HCT116 (cell line): ENCODE results near the gene CFAP74. TPM values are rescaled to one million over a fixed set of nuclear protein-coding genes. Genes with fewer than 3 reads are reported as not detected.

Source experiments
- ATAC-seq: fragments of 200-7000 bp; cut with Tn5 transposase; 2 replicates; pipeline ENCODE4 v1.9.1; 2020; ENCODE audit warnings: mild to moderate bottlenecking, moderate library complexity
- BruUV-seq: library from RNA; stranded (reverse); fragments of 400-500 nt; replicated peaks from 2 replicates; lab custom pipeline; 2021; lab: Mats Ljungman, UMichigan
- CTCF ChIA-PET: fragments of 300-600 bp; sonication (Branson Sonifier 250); formaldehyde crosslinking; loops from one replicate; lab custom pipeline; 2021; ENCODE audit warnings: antibody characterized with exemption; lab: Charles Lee
- POLR2A ChIA-PET: fragments of 300-600, 350-600 bp; sonication (Branson Sonifier 250); formaldehyde crosslinking; loops from one replicate; lab custom pipeline; 2021; ENCODE audit warnings: antibody characterized with exemption; lab: Charles Lee
- RAD21 ChIA-PET, 2 experiments: fragments of 300-600 bp; sonication (Branson Sonifier 250); formaldehyde crosslinking; loops; one replicate each; lab custom pipeline; 2023; ENCODE audit warnings: low total read pairs in 2 of 2; ENCODE audit not compliant: uncharacterized antibody in 2 of 2, unreplicated experiment in 2 of 2, low non-redundant PET in 1 of 2; lab: Charles Lee
- DNase-seq: peaks from one replicate; pipeline ENCODE4 v3.0.0-alpha.2; 2010; ENCODE audit warnings: low read depth, low spot score
- H2AFZ ChIP-seq: fragments of 200-600 bp; shearing (Covaris generic), sonication (generic); 2 replicates; pipeline ENCODE4 v1.6.1; 2017; ENCODE audit warnings: low read depth, mixed run types, mixed read lengths, antibody characterized with exemption, low read length; ENCODE audit not compliant: poor library complexity, severe bottlenecking
- H3K27ac ChIP-seq: 2 replicates; pipeline ENCODE4 v1.5.1; 2012; ENCODE audit warnings: low read depth, low read length
- H3K27me3 ChIP-seq: fragments of 200-600 bp; sonication (generic); 2 replicates; pipeline ENCODE4 v1.6.1; 2016; ENCODE audit warnings: mixed run types, low read length, mixed read lengths; ENCODE audit not compliant: insufficient read depth
- H3K36me3 ChIP-seq, 2 experiments: fragments of 200-500 bp in 1 of 2; fragments of 200-600 bp in 1 of 2; sonication (Bioruptor generic) in 1 of 2; sonication (generic) in 1 of 2; 2 replicates each; pipeline versions ENCODE4 v1.5.1 to v1.6.1; 2014 to 2016; ENCODE audit warnings: low read length in 2 of 2, inconsistent platforms in 1 of 2, mixed read lengths in 1 of 2, mixed run types in 1 of 2; ENCODE audit not compliant: insufficient read depth in 2 of 2, control insufficient read depth in 1 of 2
- H3K4me1 ChIP-seq, 2 experiments: fragments of 200-600 bp in 1 of 2; sonication (generic) in 1 of 2; 2 replicates each; pipeline versions ENCODE4 v1.5.1 to v1.6.1; 2012 to 2017; ENCODE audit warnings: low read length in 2 of 2, inconsistent platforms in 1 of 2, mild to moderate bottlenecking in 1 of 2, mixed read lengths in 1 of 2, mixed run types in 1 of 2, moderate library complexity in 1 of 2; ENCODE audit not compliant: insufficient read depth in 2 of 2, control insufficient read depth in 1 of 2
- H3K4me2 ChIP-seq: fragments of 200-600 bp; sonication (generic); 2 replicates; pipeline ENCODE4 v1.6.1; 2017; ENCODE audit warnings: mixed run types, low read length, mixed read lengths
- H3K4me3 ChIP-seq, 2 experiments: fragments of 200-600 bp in 1 of 2; sonication (generic) in 1 of 2; replicated peaks in 1 of 2; 2 replicates each; pipeline ENCODE4 v1.5.1; 2011 to 2016; ENCODE audit warnings: low read length in 2 of 2, control low read depth in 1 of 2, low read depth in 1 of 2, mild to moderate bottlenecking in 1 of 2, mixed read lengths in 1 of 2, mixed run types in 1 of 2
- H3K79me2 ChIP-seq: fragments of 200-600 bp; sonication (generic); 2 replicates; pipeline ENCODE4 v1.6.1; 2017; ENCODE audit warnings: mild to moderate bottlenecking, mixed run types, low read length, moderate library complexity, mixed read lengths; ENCODE audit not compliant: insufficient read depth
- H3K9ac ChIP-seq: fragments of 200-600 bp; sonication (generic); 2 replicates; pipeline ENCODE4 v1.6.1; 2016; ENCODE audit warnings: low read length, mixed read lengths
- H3K9me2 ChIP-seq: fragments of 200-600 bp; sonication (generic), shearing (Covaris generic); 2 replicates; pipeline ENCODE4 v1.6.1; 2017; ENCODE audit warnings: mixed run types, mild to moderate bottlenecking, moderate library complexity; ENCODE audit not compliant: insufficient read depth
- H3K9me3 ChIP-seq, 2 experiments: fragments of 200-500 bp in 1 of 2; fragments of 200-600 bp in 1 of 2; sonication (Bioruptor generic) in 1 of 2; sonication (generic) in 1 of 2; 2 replicates each; pipeline ENCODE4 v1.6.1; 2014 to 2017; ENCODE audit warnings: low read length in 2 of 2, mixed read lengths in 2 of 2, inconsistent platforms in 1 of 2, low read depth in 1 of 2, mild to moderate bottlenecking in 1 of 2, mixed run types in 1 of 2, moderate library complexity in 1 of 2; ENCODE audit not compliant: control insufficient read depth in 1 of 2, insufficient read depth in 1 of 2
- H4K20me1 ChIP-seq: fragments of 200-600 bp; sonication (generic), shearing (Covaris generic); 2 replicates; pipeline ENCODE4 v1.6.1; 2017; ENCODE audit warnings: mixed run types, mild to moderate bottlenecking, moderate library complexity; ENCODE audit not compliant: insufficient read depth
- ATF3 ChIP-seq: IDR thresholded peaks from 2 replicates; pipeline ENCODE4 v1.6.1; 2012
- CTCF ChIP-seq, 3 experiments: fragments of 200-600 bp in 1 of 3; sonication (generic) in 1 of 3; IDR thresholded peaks in 2 of 3; conservative IDR thresholded peaks in 1 of 3; 2 replicates each; pipeline ENCODE4 v1.5.1; 2012 to 2017; ENCODE audit warnings: low read depth in 2 of 3, low read length in 2 of 3, antibody characterized with exemption in 1 of 3, borderline replicate concordance in 1 of 3, control low read depth in 1 of 3, mild to moderate bottlenecking in 1 of 3, mixed read lengths in 1 of 3, mixed run types in 1 of 3, moderate library complexity in 1 of 3; ENCODE audit not compliant: insufficient read depth in 1 of 3
- EGR1 ChIP-seq: IDR thresholded peaks from 2 replicates; pipeline ENCODE4 v1.6.1; 2012; ENCODE audit warnings: low read depth
- MAX ChIP-seq: IDR thresholded peaks from 2 replicates; pipeline ENCODE4 v1.6.1; 2012
- POLR2A ChIP-seq: IDR thresholded peaks from 2 replicates; pipeline ENCODE4 v1.7.0; 2011; ENCODE audit warnings: borderline replicate concordance; ENCODE audit not compliant: insufficient read depth, insufficient read length; ENCODE audit errors: extremely low read depth
- ZNF274 ChIP-seq: fragments of 200-500 bp; sonication (Bioruptor generic); IDR thresholded peaks from 2 replicates; pipeline ENCODE4 v1.6.1; 2014; ENCODE audit warnings: mild to moderate bottlenecking, low read depth, low read length, inconsistent platforms
- intact Hi-C: fragments of 100-400 bp; cut with micrococcal nuclease; formaldehyde crosslinking; loops from 2 replicates; pipeline ENCODE4 v1.10.0; 2022
- total RNA-seq: library from RNA; stranded (reverse); gene quantifications from one replicate; pipeline ENCODE4 v1.2.1, GENCODE V29; 2021; ENCODE audit not compliant: unreplicated experiment

CFAP74 gene
- total RNA-seq, 1 experiment from 2014 or later = 4.9 TPM

GRCh38 chr1:1926346-1926811, 77.2 kb downstream of the CFAP74 start:
- no peak overlapping the region for H2AFZ ChIP-seq
- POLR2A ChIA-PET = no interaction called here
- no peak for ATAC-seq
- H3K36me3 ChIP-seq = no peaks in the 10 kb centered on the region
- no peak for DNase-seq
- BruUV-seq = no TSS peak
- H4K20me1 ChIP-seq = no peaks in the 10 kb centered on the region
- TF ChIP-seq ATF3 = no peak
- no peak for TF ChIP-seq POLR2A
- no peak for TF ChIP-seq CTCF (IDR thresholded peaks at IDR 0.05 in 2 of 3, conservative IDR thresholded peaks at IDR 0.05 in 1 of 3; ENCODE audit: borderline replicate concordance in 1 of 3, insufficient read depth in 1 of 3, low read depth in 2 of 3, low read length in 2 of 3)
- no peak for TF ChIP-seq EGR1
- no peak for TF ChIP-seq ZNF274
- no peak for TF ChIP-seq MAX
- TF ChIP-seq, all 23 proteins: peak for 0
- intact Hi-C loops = no loop called here
- Histone ChIP-seq H3K79me2 (no peaks in the 10 kb centered on the region), H3K4me3 (no peak overlapping the region), H3K27me3 (no peaks in the 10 kb centered on the region), H3K4me2 (no peak overlapping the region), H3K27ac (no peak overlapping the region), H3K9ac (no peak overlapping the region), H3K4me1 (no peaks in the 10 kb centered on the region), H3K9me3 (no peaks in the 10 kb centered on the region), H3K9me2 (no peaks in the 10 kb centered on the region)
- ChIA-PET RAD21 (no interaction called here), CTCF (no interaction called here)
